H1 (cell line): Measurements from ENCODE around the gene ARMC5. TPM values are rescaled to one million over a fixed set of nuclear protein-coding genes. Genes with fewer than 3 reads are reported as not detected.

Experiments
- GABPA ChIP-seq: IDR thresholded peaks from 2 replicates; pipeline ENCODE4 v1.6.1; 2011; ENCODE audit warnings: mild to moderate bottlenecking, low read length, moderate library complexity, borderline replicate concordance; ENCODE audit not compliant: insufficient read depth
- polyA plus RNA-seq, 7 experiments: library from polyadenylated mRNA; depleted of rRNA in 3 of 7; stranded (reverse) in 5 of 7; unstranded in 2 of 7; fragments of >200 nt in 5 of 7; fragments of 200-250 nt in 2 of 7; gene quantifications; 1 replicate in 5 of 7; 2 replicates in 1 of 7; 4 replicates in 1 of 7; pipeline versions ENCODE4 v1.2.1 to v1.2.3, GENCODE V29; 2011 to 2013; ENCODE audit warnings: missing spikeins in 2 of 7, mixed read lengths in 2 of 7
- total RNA-seq: library from RNA; stranded (reverse); fragmentation: NEBNext Ultra II Directional; extraction: Animal tissue kit (Norgen Biotek cat#: 25700); gene quantifications from 2 replicates; pipeline ENCODE4 v1.2.1, GENCODE V29; 2021

ARMC5 gene
- total and polyA plus RNA-seq, 2 of the 8 experiments (the other 6 are each of a cell fraction or from before 2014, with no cell fraction given), result 7.8 to 8.7 TPM

DNA sequence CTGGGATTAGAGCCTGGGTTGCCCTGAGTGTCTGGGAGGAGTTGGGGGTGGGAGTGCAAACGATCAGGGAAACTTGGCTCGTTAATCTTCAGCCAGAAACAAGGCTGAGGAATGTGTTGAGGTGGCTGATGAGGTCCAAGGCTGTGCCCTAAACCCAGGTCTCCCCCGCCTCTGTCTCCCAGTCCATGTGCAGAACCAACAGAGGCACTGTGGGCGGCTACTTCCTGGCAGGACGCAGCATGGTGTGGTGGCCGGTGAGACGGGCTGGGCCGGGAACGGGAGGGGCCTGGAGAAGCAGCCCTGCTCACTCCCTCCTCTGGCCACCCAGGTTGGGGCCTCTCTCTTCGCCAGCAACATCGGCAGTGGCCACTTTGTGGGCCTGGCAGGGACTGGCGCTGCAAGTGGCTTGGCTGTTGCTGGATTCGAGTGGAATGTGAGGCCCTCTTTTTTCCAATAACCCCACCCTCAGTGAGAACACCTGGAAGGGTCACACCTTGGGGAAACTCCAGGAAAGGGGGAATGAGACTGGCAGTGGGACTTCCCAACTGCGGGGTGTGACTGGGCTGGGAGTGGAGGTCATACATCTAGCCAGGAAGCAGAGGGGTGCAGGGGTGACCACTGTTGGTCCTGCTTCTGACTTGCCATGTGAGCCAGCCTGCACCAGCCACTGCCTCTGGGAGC lies 25.3 kb downstream of the ARMC5 start (continued):
- no peak for TF ChIP-seq GABPA
